Measurements from ENCODE around the gene SLC22A16.
"Not testable (repeated sequence)": the region's sequence is repeated elsewhere in the genome, so short reads cannot be mapped to it uniquely, and the experiment has no call there.

The SLC22A16 gene

GRCh38 chr6:110476046-110476849 is at the start of gene SLC22A16:
Gene SLC22A16 (minus strand): TSS chr6:110476613. CDS start chr6:110476574, 39 bp downstream.
- no peak for DNase-seq

- DNase-seq: no peak
Observed at GRCh38 chr6:110525001-110525400, 48.6 kb upstream of the SLC22A16 start.

- DNase-seq: no peak
Observed at GRCh38 chr6:110524305-110524704, 47.9 kb upstream of the SLC22A16 start.

GRCh38 chr6:110523451-110524021 is 47.1 kb upstream of the SLC22A16 start:
- DNase-seq: peak; percentile 9

- DNase-seq: no peak
Observed at GRCh38 chr6:110522427-110522826, 46.0 kb upstream of the SLC22A16 start.

- no peak for DNase-seq
Observed at GRCh38 chr6:110520992-110521543, 44.7 kb upstream of the SLC22A16 start.

- DNase-seq: no peak
Observed at GRCh38 chr6:110520209-110520965, 44.0 kb upstream of the SLC22A16 start.

GRCh38 chr6:110517601-110518281 is 41.3 kb upstream of the SLC22A16 start:
- no peak for DNase-seq

- DNase-seq: no peak
Observed at GRCh38 chr6:110517034-110517433, 40.6 kb upstream of the SLC22A16 start.

GRCh38 chr6:110514818-110515217 is 38.4 kb upstream of the SLC22A16 start:
- DNase-seq: no peak

GRCh38 chr6:110512991-110513390 is 36.6 kb upstream of the SLC22A16 start:
- peak; percentile 33 for DNase-seq

GRCh38 chr6:110512549-110512948 is 36.1 kb upstream of the SLC22A16 start:
- DNase-seq: not testable (repeated sequence)

- no peak for DNase-seq
Observed at GRCh38 chr6:110511401-110511800, 35.0 kb upstream of the SLC22A16 start.

GRCh38 chr6:110509617-110510241 is 33.3 kb upstream of the SLC22A16 start:
- DNase-seq: peak; percentile 90

GRCh38 chr6:110504891-110505290 is 28.5 kb upstream of the SLC22A16 start:
- DNase-seq: not testable (repeated sequence)

- no peak for DNase-seq
Observed at GRCh38 chr6:110495949-110496348, 19.5 kb upstream of the SLC22A16 start.

GRCh38 chr6:110493253-110493800 is 16.9 kb upstream of the SLC22A16 start:
- DNase-seq: no peak

- no peak for DNase-seq
Observed at GRCh38 chr6:110492584-110492983, 16.2 kb upstream of the SLC22A16 start.

GRCh38 chr6:110491644-110492317 is 15.4 kb upstream of the SLC22A16 start:
- peak; percentile 15 for DNase-seq

GRCh38 chr6:110491299-110491643 is 14.9 kb upstream of the SLC22A16 start:
- no peak for DNase-seq

GRCh38 chr6:110490110-110490509 is 13.7 kb upstream of the SLC22A16 start:
- no peak for DNase-seq
